Karpas-422 (cell line): Measurements from ENCODE around the gene MTMR3. TPM values are rescaled to one million over a fixed set of nuclear protein-coding genes. Genes with fewer than 3 reads are reported as not detected.

Experiments
- DNase-seq: peaks from one replicate; pipeline ENCODE4 v3.0.0-alpha.2; 2015
- H2AFZ ChIP-seq: fragments of 200-600 bp; sonication (generic); 2 replicates; pipeline ENCODE4 v1.6.1; 2014; ENCODE audit warnings: antibody characterized with exemption, low read length, mixed read lengths
- H3K27ac ChIP-seq: fragments of 200-600 bp; sonication (generic); 2 replicates; pipeline ENCODE4 v1.5.1; 2014; ENCODE audit warnings: mild to moderate bottlenecking, low read length, moderate library complexity
- H3K27me3 ChIP-seq: fragments of 200-600 bp; sonication (generic); 2 replicates; pipeline ENCODE4 v1.6.1; 2014; ENCODE audit warnings: low read length, mixed read lengths
- H3K36me3 ChIP-seq: fragments of 200-600 bp; sonication (generic); 2 replicates; pipeline ENCODE4 v1.6.1; 2014; ENCODE audit warnings: low read length, mixed read lengths; ENCODE audit not compliant: insufficient read depth
- H3K4me1 ChIP-seq: fragments of 200-600 bp; sonication (generic); 2 replicates; pipeline ENCODE4 v1.6.1; 2014; ENCODE audit warnings: mild to moderate bottlenecking, low read length, mixed read lengths
- H3K4me2 ChIP-seq: fragments of 200-600 bp; sonication (generic); 2 replicates; pipeline ENCODE4 v1.6.1; 2014; ENCODE audit warnings: low read length, low read depth, mild to moderate bottlenecking; ENCODE audit not compliant: poor library complexity, severe bottlenecking
- H3K4me3 ChIP-seq: fragments of 200-600 bp; sonication (generic); 2 replicates; pipeline ENCODE4 v1.5.1; 2014; ENCODE audit warnings: mild to moderate bottlenecking, antibody characterized with exemption, low read length, mixed read lengths
- H3K79me2 ChIP-seq: fragments of 200-600 bp; sonication (generic); 2 replicates; pipeline ENCODE4 v1.6.1; 2014; ENCODE audit warnings: mild to moderate bottlenecking, low read length, mixed read lengths
- H3K9ac ChIP-seq: fragments of 200-600 bp; sonication (generic); 2 replicates; pipeline ENCODE4 v1.6.0; 2014; ENCODE audit warnings: low read length
- H3K9me2 ChIP-seq: fragments of 200-600 bp; sonication (generic), shearing (Covaris generic); replicated peaks from 2 replicates; pipeline ENCODE4 v1.6.0; 2014; ENCODE audit warnings: mild to moderate bottlenecking, low read length, moderate library complexity; ENCODE audit not compliant: insufficient read depth
- H3K9me3 ChIP-seq: fragments of 300-700, 200-600 bp; sonication (generic); 2 replicates; pipeline ENCODE4 v1.6.1; 2014; ENCODE audit warnings: low read length, mixed read lengths
- H4K20me1 ChIP-seq: fragments of 200-600 bp; sonication (generic); 2 replicates; pipeline ENCODE4 v1.6.1; 2014; ENCODE audit warnings: mild to moderate bottlenecking, antibody characterized with exemption, low read length, low read depth; ENCODE audit not compliant: insufficient read depth
- total RNA-seq: library from RNA; depleted of rRNA; stranded (reverse); fragments of >200 nt; shearing (Covaris generic); gene quantifications from 2 replicates; pipeline ENCODE4 v1.2.3, GENCODE V29; 2014; ENCODE audit warnings: low replicate concordance

MTMR3 gene
- total RNA-seq, 1 experiment from 2014 or later, result 11.3 TPM

DNA sequence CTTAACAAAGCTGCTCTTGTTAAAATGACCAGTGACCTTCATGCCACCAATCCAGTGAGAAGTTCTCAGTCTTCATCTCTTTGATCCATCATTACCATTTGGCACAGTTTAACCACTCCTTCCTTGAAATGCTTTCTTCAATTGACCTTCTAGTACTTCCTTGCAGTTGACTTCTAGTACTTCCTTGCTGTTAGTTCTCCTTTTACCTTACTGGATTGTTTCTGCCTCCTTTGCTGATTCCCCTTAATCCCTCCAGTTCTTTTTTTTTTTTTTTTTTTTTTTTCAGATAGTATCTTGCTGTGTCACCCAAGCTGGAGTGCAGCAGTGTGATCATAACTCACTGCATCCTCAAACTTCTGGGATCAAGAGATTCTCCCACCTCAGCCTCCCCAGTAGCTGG is 131.3 kb downstream of the MTMR3 start:
- no peak for DNase-seq
- H3K27ac ChIP-seq, result no peak overlapping the region
- H3K9me3 ChIP-seq, result no peaks in the 10 kb centered on the region
- no peaks in the 10 kb centered on the region for H3K27me3 ChIP-seq
- no peak overlapping the region for H3K4me3 ChIP-seq
- H3K9ac ChIP-seq, result no peak overlapping the region
- H3K79me2 ChIP-seq, result no peaks in the 10 kb centered on the region
- peaks cover 18% of the 10 kb centered on the region for H3K4me1 ChIP-seq
- H2AFZ ChIP-seq, result no peak overlapping the region
- H4K20me1 ChIP-seq, result peaks cover 10% of the 10 kb centered on the region; the same call in 1 of the 2 replicates
- no peaks in the 10 kb centered on the region for H3K36me3 ChIP-seq
- no peak overlapping the region for H3K4me2 ChIP-seq
- H3K9me2 ChIP-seq, result no peaks in the 10 kb centered on the region

DNA sequence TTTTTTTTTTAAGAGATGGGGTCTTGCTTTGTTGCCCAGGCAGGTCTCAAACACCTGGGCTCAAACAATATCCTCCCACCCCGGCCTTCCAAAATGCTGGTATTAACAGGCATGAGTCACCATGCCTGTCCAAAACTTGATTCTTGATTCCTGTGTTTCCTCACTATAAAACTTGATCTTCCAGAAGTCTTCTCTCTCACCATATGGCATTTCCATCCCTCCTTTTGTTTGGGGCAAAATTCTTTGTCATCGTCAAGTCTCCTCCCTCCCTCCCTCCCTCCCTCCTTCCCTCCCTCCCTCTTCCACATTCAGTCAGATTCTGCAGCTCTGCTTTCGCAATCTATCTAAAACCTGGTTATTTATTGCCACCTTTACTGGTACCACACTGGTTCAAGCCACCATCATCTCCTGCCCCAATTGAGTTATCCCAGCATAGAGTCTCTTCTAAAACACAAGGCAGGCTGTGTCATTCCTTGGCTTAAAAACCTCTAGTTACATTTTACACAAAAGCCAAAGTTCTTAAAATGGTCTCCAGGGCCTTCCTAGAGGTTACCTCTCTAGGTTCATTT is 132.3 kb downstream of the MTMR3 start:
- H3K4me3 ChIP-seq, result no peak overlapping the region
- no peaks in the 10 kb centered on the region for H3K79me2 ChIP-seq
- H3K4me2 ChIP-seq, result no peak overlapping the region
- H2AFZ ChIP-seq, result no peak overlapping the region
- no peak for DNase-seq
- H3K27me3 ChIP-seq, result no peaks in the 10 kb centered on the region
- H3K9ac ChIP-seq, result no peak overlapping the region
- no peaks in the 10 kb centered on the region for H3K36me3 ChIP-seq
- H3K4me1 ChIP-seq, result peaks cover 7% of the 10 kb centered on the region
- no peaks in the 10 kb centered on the region for H3K9me2 ChIP-seq
- peaks cover 7% of the 10 kb centered on the region; the same call in 1 of the 2 replicates for H4K20me1 ChIP-seq
- H3K27ac ChIP-seq, result no peak overlapping the region
- H3K9me3 ChIP-seq, result no peaks in the 10 kb centered on the region

- H3K27me3 ChIP-seq, result no peaks in the 10 kb centered on the region
- H3K4me3 ChIP-seq, result no peak overlapping the region
- H3K9ac ChIP-seq, result no peak overlapping the region
- peaks cover 2% of the 10 kb centered on the region; the same call in 1 of the 2 replicates for H4K20me1 ChIP-seq
- no peak overlapping the region for H3K27ac ChIP-seq
- H3K36me3 ChIP-seq, result no peaks in the 10 kb centered on the region
- no peak overlapping the region for H3K4me2 ChIP-seq
- H3K9me2 ChIP-seq, result no peaks in the 10 kb centered on the region
- peaks cover 2% of the 10 kb centered on the region for H3K4me1 ChIP-seq
- H3K79me2 ChIP-seq, result no peaks in the 10 kb centered on the region
- H2AFZ ChIP-seq, result no peak overlapping the region
- H3K9me3 ChIP-seq, result no peaks in the 10 kb centered on the region
- no peak for DNase-seq
These were observed 132.9 kb downstream of the MTMR3 start for GRCh38 chr22:30015846-30016245.

DNA sequence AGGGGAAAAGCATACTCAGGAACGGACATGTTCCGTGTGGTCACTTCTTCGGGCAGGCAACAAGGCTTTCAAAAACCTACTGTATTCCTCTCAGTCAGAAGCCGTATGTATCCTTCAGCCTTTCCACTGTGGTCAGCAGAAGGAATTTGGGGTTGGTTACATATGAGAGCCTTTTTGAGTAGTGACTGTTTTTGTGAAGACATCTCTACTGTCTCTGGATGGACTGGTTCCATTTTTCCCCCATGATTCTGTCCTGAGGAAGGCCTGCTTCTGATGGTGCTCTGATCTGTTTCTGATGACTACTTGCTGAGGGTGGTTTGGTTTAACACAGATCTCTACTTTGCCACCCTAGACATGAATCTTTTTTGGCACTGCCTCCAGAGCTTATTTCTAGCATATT is 133.6 kb downstream of the MTMR3 start:
- Histone ChIP-seq H3K9me3 (no peaks in the 10 kb centered on the region), H3K36me3 (no peaks in the 10 kb centered on the region), H3K27me3 (no peaks in the 10 kb centered on the region), H2AFZ (no peak overlapping the region), H3K4me1 (no peaks in the 10 kb centered on the region), H3K9ac (no peak overlapping the region), H4K20me1 (no peaks in the 10 kb centered on the region), H3K79me2 (no peaks in the 10 kb centered on the region), H3K27ac (no peak overlapping the region), H3K4me2 (no peak overlapping the region), H3K4me3 (no peak overlapping the region), H3K9me2 (no peaks in the 10 kb centered on the region)
- no peak for DNase-seq

- Histone ChIP-seq H3K4me1 (no peaks in the 10 kb centered on the region), H3K9ac (no peak overlapping the region), H4K20me1 (no peaks in the 10 kb centered on the region), H3K4me2 (no peak overlapping the region), H3K4me3 (no peak overlapping the region), H3K36me3 (no peaks in the 10 kb centered on the region), H3K27ac (no peak overlapping the region), H2AFZ (no peak overlapping the region), H3K9me3 (no peaks in the 10 kb centered on the region), H3K9me2 (no peaks in the 10 kb centered on the region), H3K27me3 (no peaks in the 10 kb centered on the region), H3K79me2 (no peaks in the 10 kb centered on the region)
- DNase-seq, result no peak
These were observed 134.6 kb downstream of the MTMR3 start for GRCh38 chr22:30017375-30018223.

GRCh38 chr22:30020511-30020910 is 137.5 kb downstream of the MTMR3 start:
- Histone ChIP-seq H4K20me1 (no peaks in the 10 kb centered on the region), H3K4me1 (no peaks in the 10 kb centered on the region)

DNA sequence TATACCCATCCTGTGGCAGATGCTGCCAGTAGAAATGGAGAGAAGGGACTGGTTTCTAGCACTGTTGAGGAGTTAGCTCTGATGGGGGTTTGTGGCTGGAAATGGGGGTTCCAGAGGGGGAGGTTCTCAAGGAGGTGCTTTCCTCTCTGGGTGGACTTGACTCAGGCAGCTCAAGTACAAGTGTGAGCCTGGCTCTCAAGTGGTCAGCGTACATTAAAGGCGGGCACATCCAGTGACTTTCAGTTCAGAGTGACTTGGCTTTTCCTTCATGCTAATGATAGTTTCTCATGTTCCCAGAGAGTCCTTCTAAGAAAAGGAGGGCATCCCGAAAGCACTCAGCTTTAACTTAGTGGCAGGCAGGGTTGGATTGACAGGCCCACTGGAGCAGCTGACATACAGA is 138.4 kb downstream of the MTMR3 start:
- H3K36me3 ChIP-seq, result no peaks in the 10 kb centered on the region
- DNase-seq, result no peak
- no peaks in the 10 kb centered on the region for H4K20me1 ChIP-seq

More at GRCh38 chr22:30020511-30020910, 137.5 kb downstream of the MTMR3 start:
- Histone ChIP-seq H3K4me2 (no peak overlapping the region), H3K27me3 (no peaks in the 10 kb centered on the region), H2AFZ (no peak overlapping the region), H3K79me2 (no peaks in the 10 kb centered on the region), H3K27ac (no peak overlapping the region), H3K9me2 (no peaks in the 10 kb centered on the region), H3K9me3 (no peaks in the 10 kb centered on the region), H3K9ac (no peak overlapping the region), H3K4me3 (no peak overlapping the region), H3K36me3 (no peaks in the 10 kb centered on the region)
- DNase-seq, result no peak

DNA sequence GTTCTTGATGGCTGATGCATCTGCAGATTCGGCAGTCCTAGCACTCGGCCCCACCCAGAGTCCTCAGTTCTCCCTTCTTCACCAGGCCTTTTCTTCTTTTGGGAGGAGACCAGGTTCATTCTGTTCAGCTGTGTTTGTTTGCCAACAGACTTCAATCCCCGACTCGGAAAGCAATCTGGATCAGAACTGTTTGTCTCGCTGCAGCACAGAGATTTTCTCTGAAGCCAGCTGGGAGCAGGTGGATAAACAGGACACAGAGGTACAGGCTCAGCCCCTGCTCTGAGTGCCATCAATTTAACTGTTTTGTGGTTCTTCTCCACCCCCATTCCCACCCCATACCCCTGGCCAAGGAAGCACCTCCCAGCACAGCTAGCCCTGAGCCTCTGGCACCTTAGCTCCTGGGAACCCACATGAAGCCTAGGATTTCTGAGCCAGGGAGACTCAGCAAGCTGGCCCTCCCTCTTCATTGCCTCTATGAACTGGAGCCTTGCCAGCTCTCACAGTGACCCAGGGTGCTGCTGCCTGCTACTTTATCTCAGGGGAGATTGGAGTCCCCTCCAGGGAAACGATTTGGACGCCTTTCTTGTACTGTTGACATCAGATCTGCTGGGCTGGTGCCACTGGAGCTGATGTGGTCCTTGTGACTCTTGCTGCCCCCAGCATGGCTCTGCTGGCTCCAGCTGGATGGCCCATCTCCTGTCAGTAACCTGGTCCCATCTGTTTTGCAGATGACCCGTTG is 139.1 kb downstream of the MTMR3 start:
- H3K9me2 ChIP-seq, result no peaks in the 10 kb centered on the region
- H4K20me1 ChIP-seq, result no peaks in the 10 kb centered on the region
- H3K9ac ChIP-seq, result no peak overlapping the region
- DNase-seq, result no peak
- H3K4me3 ChIP-seq, result no peak overlapping the region
- no peaks in the 10 kb centered on the region for H3K79me2 ChIP-seq
- no peak overlapping the region for H3K4me2 ChIP-seq
- no peak overlapping the region for H2AFZ ChIP-seq
- no peaks in the 10 kb centered on the region for H3K36me3 ChIP-seq
- no peak overlapping the region for H3K27ac ChIP-seq
- no peaks in the 10 kb centered on the region for H3K9me3 ChIP-seq
- no peaks in the 10 kb centered on the region for H3K4me1 ChIP-seq
- no peaks in the 10 kb centered on the region for H3K27me3 ChIP-seq

More for the DNA sequence above, 138.4 kb downstream of the MTMR3 start:
- Histone ChIP-seq H3K9me2 (no peaks in the 10 kb centered on the region), H3K9me3 (no peaks in the 10 kb centered on the region), H3K4me2 (no peak overlapping the region), H3K27me3 (no peaks in the 10 kb centered on the region), H3K4me1 (no peaks in the 10 kb centered on the region), H3K79me2 (no peaks in the 10 kb centered on the region), H2AFZ (no peak overlapping the region), H3K4me3 (no peak overlapping the region), H3K27ac (no peak overlapping the region), H3K9ac (no peak overlapping the region)
